Calu3 (cell line): ENCODE measurements around the gene PHETA1. TPM values are rescaled to one million over a fixed set of nuclear protein-coding genes. Genes with fewer than 3 reads are reported as not detected.
"Not testable (repeated sequence)": the region's sequence is repeated elsewhere in the genome, so short reads cannot be mapped to it uniquely, and the experiment has no call there.

ENCODE experiments used
- BruUV-seq: library from RNA; stranded (reverse); fragments of 400-500 nt; replicated peaks from 2 replicates; lab custom pipeline; 2021; lab: Mats Ljungman, UMichigan
- CTCF ChIA-PET: fragments of 300-600 bp; sonication (Branson Sonifier 250); formaldehyde crosslinking; loops from one replicate; lab custom pipeline; 2022; ENCODE audit warnings: antibody characterized with exemption; lab: Charles Lee
- DNase-seq: peaks from one replicate; pipeline ENCODE4 v3.0.0; 2022
- H3K27ac Mint-ChIP-seq: one replicate; pipeline ENCODE4 v1.8.0; 2022; ENCODE audit warnings: mixed read lengths; ENCODE audit not compliant: unreplicated experiment
- H3K27me3 Mint-ChIP-seq: one replicate; pipeline ENCODE4 v1.8.0; 2022; ENCODE audit warnings: mixed read lengths; ENCODE audit not compliant: unreplicated experiment
- H3K36me3 Mint-ChIP-seq: one replicate; pipeline ENCODE4 v1.8.0; 2022; ENCODE audit warnings: mild to moderate bottlenecking, moderate library complexity, mixed read lengths; ENCODE audit not compliant: insufficient read depth, unreplicated experiment
- H3K4me1 Mint-ChIP-seq: one replicate; pipeline ENCODE4 v1.8.0; 2022; ENCODE audit warnings: mild to moderate bottlenecking, low read depth, mixed read lengths; ENCODE audit not compliant: unreplicated experiment
- H3K4me3 Mint-ChIP-seq: one replicate; pipeline ENCODE4 v1.8.0; 2022; ENCODE audit warnings: mild to moderate bottlenecking, low read depth, moderate library complexity, mixed read lengths; ENCODE audit not compliant: unreplicated experiment
- H3K9me3 Mint-ChIP-seq: one replicate; pipeline ENCODE4 v1.8.0; 2022; ENCODE audit warnings: low read depth, mixed read lengths; ENCODE audit not compliant: unreplicated experiment
- CTCF ChIP-seq: fragments of 200-600 bp; IDR thresholded peaks from one replicate; pipeline ENCODE4 v1.8.0; 2022; ENCODE audit warnings: antibody characterized with exemption; ENCODE audit not compliant: unreplicated experiment
- intact Hi-C: fragments of 100-400 bp; cut with micrococcal nuclease; formaldehyde crosslinking; loops from one replicate; pipeline ENCODE4 v1.10.0; 2022; ENCODE audit not compliant: unreplicated experiment
- total RNA-seq: library from RNA; stranded (reverse); gene quantifications from 2 replicates; pipeline ENCODE4 v1.2.3, GENCODE V29; 2022

Gene PHETA1
- total RNA-seq, 1 experiment from 2014 or later, result 20.7 TPM

- intact Hi-C loops, result no loop called here
- H3K36me3 Mint-ChIP-seq, result no peaks in the 10 kb centered on the region
- no peak for DNase-seq
- no peaks in the 10 kb centered on the region for H3K27me3 Mint-ChIP-seq
- H3K4me3 Mint-ChIP-seq, result no peak overlapping the region
- no peak for TF ChIP-seq CTCF
- CTCF ChIA-PET, result interaction anchor here (0.5 kb wide), 1 partner anchor 11 kb away, joined by 4 read pairs; no protein-coding TSS in a partner anchor
- peaks cover 13% of the 10 kb centered on the region for H3K4me1 Mint-ChIP-seq
- no peak overlapping the region for H3K27ac Mint-ChIP-seq
- H3K9me3 Mint-ChIP-seq, result no peaks in the 10 kb centered on the region
- no TSS peak for BruUV-seq
These were observed 18.0 kb upstream of the PHETA1 start for GRCh38 chr12:111386885-111387284.

- no peaks in the 10 kb centered on the region for H3K9me3 Mint-ChIP-seq
These were observed 15.7 kb upstream of the PHETA1 start for GRCh38 chr12:111384596-111384995.

DNA sequence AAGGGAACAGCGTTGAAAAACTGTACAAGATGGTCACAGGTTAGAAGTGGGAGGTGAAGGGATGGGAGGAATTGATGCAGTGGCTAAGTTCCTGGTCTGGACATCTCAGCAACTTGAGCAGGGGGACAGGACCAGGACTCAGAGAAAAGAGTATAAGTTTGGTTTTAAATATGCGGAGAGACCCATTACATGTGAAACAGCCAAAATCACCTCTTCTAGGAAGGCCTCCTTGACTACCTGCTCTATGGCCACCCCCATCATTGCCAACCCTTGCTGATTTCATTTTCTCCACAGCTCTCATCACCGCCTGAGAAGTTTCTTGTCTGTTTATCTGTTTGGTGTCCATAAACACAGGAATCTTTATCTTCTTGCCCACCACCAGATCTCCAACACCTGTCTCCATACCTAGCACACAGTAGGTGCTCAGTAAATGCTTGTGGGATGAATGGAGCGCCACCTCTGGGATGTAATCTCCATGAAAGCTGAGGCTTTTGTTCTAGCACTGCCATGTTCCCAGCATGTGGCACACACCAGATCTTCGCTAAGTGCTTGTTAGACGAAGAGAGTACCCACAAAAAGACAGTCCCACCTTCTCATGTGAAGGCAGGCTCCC is 11.2 kb upstream of the PHETA1 start:
- no peaks in the 10 kb centered on the region for H3K9me3 Mint-ChIP-seq
- no peak for DNase-seq
- peaks cover 26% of the 10 kb centered on the region for H3K27me3 Mint-ChIP-seq
- no peak for TF ChIP-seq CTCF
- H3K36me3 Mint-ChIP-seq, result no peaks in the 10 kb centered on the region
- intact Hi-C loops, result no loop called here
- no peak overlapping the region for H3K4me3 Mint-ChIP-seq
- CTCF ChIA-PET, result no interaction called here
- no peak overlapping the region for H3K27ac Mint-ChIP-seq
- BruUV-seq, result no TSS peak
- H3K4me1 Mint-ChIP-seq, result no peaks in the 10 kb centered on the region

More at GRCh38 chr12:111384596-111384995, 15.7 kb upstream of the PHETA1 start:
- no peak for DNase-seq
- BruUV-seq, result no TSS peak
- intact Hi-C loops, result no loop called here
- H3K4me1 Mint-ChIP-seq, result peaks cover 9% of the 10 kb centered on the region
- H3K27ac Mint-ChIP-seq, result no peak overlapping the region
- H3K27me3 Mint-ChIP-seq, result peaks cover 11% of the 10 kb centered on the region
- H3K4me3 Mint-ChIP-seq, result no peak overlapping the region
- CTCF ChIA-PET, result no interaction called here
- TF ChIP-seq CTCF, result no peak
- H3K36me3 Mint-ChIP-seq, result no peaks in the 10 kb centered on the region

DNA sequence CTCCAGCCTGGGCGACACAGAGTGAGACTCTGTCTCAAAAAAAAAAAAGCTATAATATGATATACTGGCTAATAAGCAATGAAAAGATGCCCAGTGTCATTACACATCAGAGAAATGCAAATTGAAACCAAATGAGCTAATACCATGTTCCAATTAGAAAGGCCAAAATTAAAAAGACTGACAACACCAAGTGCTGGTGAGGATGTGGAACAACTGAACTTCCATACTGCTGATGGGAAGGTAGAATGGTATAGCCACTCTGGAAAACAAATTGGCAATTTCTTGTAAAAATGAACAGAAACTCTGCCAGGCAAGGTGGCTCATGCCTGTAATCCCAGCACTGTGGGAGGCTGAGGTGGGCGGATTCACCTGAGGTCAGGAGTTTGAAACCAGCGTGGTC is 8.5 kb upstream of the PHETA1 start:
- no peaks in the 10 kb centered on the region for H3K4me1 Mint-ChIP-seq
- H3K27ac Mint-ChIP-seq, result no peak overlapping the region
- DNase-seq, result no peak
- CTCF ChIA-PET, result interaction anchor here (0.7 kb wide), 2 partner anchors 92 to 449 kb away, joined by 3 to 4 read pairs; no protein-coding TSS in a partner anchor
- BruUV-seq, result no TSS peak
- no peak for TF ChIP-seq CTCF
- H3K4me3 Mint-ChIP-seq, result no peak overlapping the region
- H3K9me3 Mint-ChIP-seq, result no peaks in the 10 kb centered on the region
- intact Hi-C loops, result no loop called here
- H3K36me3 Mint-ChIP-seq, result no peaks in the 10 kb centered on the region
- H3K27me3 Mint-ChIP-seq, result peaks cover 26% of the 10 kb centered on the region

DNA sequence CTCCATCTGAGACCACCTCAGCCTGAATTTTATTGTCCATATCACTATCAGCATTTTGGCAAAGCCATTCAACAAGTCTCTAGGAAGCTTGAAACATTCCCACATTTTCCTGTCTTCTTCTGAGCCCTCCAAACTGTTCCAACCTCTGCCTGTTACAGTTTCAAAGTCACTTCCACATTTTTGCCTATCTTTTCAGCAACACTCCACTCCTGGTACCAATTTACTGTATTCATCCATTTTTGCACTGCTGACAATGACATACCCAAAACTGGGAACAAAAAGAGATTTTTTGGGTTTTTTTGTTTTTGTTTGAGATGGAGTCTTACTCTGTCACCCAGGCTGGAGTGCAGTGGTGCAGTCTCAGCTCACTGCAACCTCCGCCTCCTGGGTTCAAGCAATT is 4.3 kb upstream of the PHETA1 start:
- CTCF ChIA-PET, H3K27ac Mint-ChIP-seq, BruUV-seq, H3K27me3 Mint-ChIP-seq, H3K9me3 Mint-ChIP-seq, DNase-seq, H3K4me1 Mint-ChIP-seq, intact Hi-C loops, H3K4me3 Mint-ChIP-seq: not testable (repeated sequence)
- H3K36me3 Mint-ChIP-seq, result peaks cover 16% of the 10 kb centered on the region
